ENCODE results near the gene TFCP2L1.

TFCP2L1 gene

GRCh38 chr2:121246704-121247255 is 38.2 kb downstream of the TFCP2L1 start:
- Histone ChIP-seq H3K9ac (ENCODE audit: low read depth, low read length) (no peak overlapping the region), H3K9me3 (ENCODE audit: control insufficient read depth, insufficient read depth, low read length) (no peaks in the 10 kb centered on the region), H3K36me3 (ENCODE audit: insufficient read depth, low read length) (no peaks in the 10 kb centered on the region), H3K4me1 (ENCODE audit: insufficient read depth, low read length) (no peaks in the 10 kb centered on the region)

- H3K36me3 ChIP-seq (ENCODE audit: insufficient read depth, low read length) = no peaks in the 10 kb centered on the region
- H3K9me3 ChIP-seq (ENCODE audit: control insufficient read depth, insufficient read depth, low read length) = no peaks in the 10 kb centered on the region
- H3K4me1 ChIP-seq (ENCODE audit: insufficient read depth, low read length) = no peaks in the 10 kb centered on the region
- no peak overlapping the region for H3K9ac ChIP-seq (ENCODE audit: low read depth, low read length)
These were observed 39.1 kb downstream of the TFCP2L1 start for GRCh38 chr2:121245913-121246312.

DNA sequence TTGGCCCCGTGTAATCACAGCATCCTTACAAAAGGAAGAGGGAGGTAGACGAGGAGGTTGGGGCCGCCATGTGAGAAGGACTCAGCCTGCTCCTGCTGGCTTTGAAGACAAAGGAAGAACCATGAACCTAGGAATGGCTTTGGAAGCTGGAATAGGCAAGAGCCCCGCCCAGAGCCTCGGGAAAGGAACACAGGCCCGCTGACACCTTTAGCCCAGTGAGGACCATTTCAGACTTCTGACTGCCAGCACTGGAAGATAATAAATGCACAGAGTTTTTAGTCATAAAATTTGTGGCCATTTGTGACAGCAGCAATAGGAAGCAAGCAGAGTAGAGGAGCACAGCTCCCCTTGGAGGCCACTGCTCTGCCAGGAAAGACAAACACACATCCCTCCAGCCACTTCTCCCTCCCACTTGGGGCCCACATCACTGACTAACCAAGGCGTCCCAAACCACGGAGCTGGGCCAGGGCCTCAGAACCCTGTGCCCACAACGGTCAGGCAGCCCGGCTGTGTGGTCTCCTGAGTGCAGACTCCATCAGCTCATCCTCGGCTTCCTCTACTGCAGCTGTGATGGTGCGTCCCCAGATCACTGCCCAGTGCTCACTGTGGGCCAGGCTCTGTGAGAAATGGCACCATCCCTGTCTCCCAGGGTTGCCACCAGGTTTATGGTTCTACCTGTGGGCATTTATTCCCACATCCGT is 39.7 kb downstream of the TFCP2L1 start:
- no peaks in the 10 kb centered on the region for H3K36me3 ChIP-seq (ENCODE audit: insufficient read depth, low read length)
- no peak overlapping the region for H3K9ac ChIP-seq (ENCODE audit: low read depth, low read length)

GRCh38 chr2:121244616-121245015 is 40.4 kb downstream of the TFCP2L1 start:
- H3K36me3 ChIP-seq (ENCODE audit: insufficient read depth, low read length) = no peaks in the 10 kb centered on the region
- no peaks in the 10 kb centered on the region for H3K4me1 ChIP-seq (ENCODE audit: insufficient read depth, low read length)
- no peaks in the 10 kb centered on the region for H3K9me3 ChIP-seq (ENCODE audit: control insufficient read depth, insufficient read depth, low read length)
- no peak overlapping the region for H3K9ac ChIP-seq (ENCODE audit: low read depth, low read length)

More for the DNA sequence above, 39.7 kb downstream of the TFCP2L1 start:
- no peaks in the 10 kb centered on the region for H3K9me3 ChIP-seq (ENCODE audit: control insufficient read depth, insufficient read depth, low read length)
- no peaks in the 10 kb centered on the region for H3K4me1 ChIP-seq (ENCODE audit: insufficient read depth, low read length)

DNA sequence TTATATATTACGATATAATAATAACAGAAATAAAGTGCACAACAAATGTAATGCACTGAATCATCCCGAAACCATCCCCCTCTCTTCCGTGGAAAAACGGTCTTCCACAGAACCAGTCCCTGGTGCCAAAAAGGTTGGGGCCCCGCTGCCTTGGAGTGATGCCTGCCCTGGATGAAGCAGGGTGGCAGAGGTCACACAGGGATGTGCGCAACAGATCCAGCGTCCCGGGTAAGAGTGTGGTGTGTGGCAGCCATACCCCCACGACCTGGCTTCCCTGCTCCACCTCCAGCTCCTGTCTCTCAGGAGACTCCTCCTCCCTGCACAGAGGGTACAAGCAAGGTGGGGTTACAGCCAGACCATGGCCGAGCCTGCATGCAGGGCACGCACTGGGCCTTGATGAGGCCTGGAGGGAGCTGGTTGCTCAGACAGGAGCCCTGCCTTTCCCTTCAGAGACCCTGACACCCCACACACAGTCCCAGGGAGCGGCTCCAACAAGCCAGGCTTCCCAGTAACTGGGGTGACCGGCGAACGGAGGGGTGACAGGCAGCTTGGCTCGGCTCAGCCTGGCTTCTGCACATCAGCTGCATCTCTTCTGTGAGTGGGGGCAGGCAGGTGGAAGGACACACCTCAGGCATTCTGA is 41.1 kb downstream of the TFCP2L1 start:
- Histone ChIP-seq H3K36me3 (ENCODE audit: insufficient read depth, low read length) (no peaks in the 10 kb centered on the region), H3K4me1 (ENCODE audit: insufficient read depth, low read length) (no peaks in the 10 kb centered on the region), H3K9me3 (ENCODE audit: control insufficient read depth, insufficient read depth, low read length) (no peaks in the 10 kb centered on the region), H3K9ac (ENCODE audit: low read depth, low read length) (no peak overlapping the region)

DNA sequence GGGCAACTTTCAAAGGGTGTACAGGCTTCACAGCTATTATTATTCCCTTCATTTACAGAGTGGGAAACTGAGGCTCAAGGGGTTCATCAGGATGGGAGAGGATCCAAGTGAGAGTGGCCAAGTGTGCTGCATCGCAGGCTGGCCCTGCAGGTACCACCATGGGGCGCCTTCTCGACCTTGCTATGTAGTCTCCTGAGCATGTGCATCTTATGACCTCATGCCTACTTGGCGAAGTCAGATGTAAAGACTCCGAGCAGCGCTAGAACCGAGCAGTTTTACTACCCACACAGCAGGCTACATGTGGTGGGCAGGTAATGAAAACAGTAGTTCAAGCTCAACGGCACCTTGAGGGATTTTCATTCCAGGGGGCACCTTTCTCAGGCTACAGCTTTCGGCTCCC is 42.0 kb downstream of the TFCP2L1 start:
- H3K9ac ChIP-seq (ENCODE audit: low read depth, low read length) = no peak overlapping the region
- peaks cover 3% of the 10 kb centered on the region; the same call in 1 of the 2 replicates for H3K4me1 ChIP-seq (ENCODE audit: insufficient read depth, low read length)
- H3K9me3 ChIP-seq (ENCODE audit: control insufficient read depth, insufficient read depth, low read length) = no peaks in the 10 kb centered on the region
- no peaks in the 10 kb centered on the region for H3K36me3 ChIP-seq (ENCODE audit: insufficient read depth, low read length)

GRCh38 chr2:121242175-121242875 is 42.7 kb downstream of the TFCP2L1 start:
- Histone ChIP-seq H3K9me3 (ENCODE audit: control insufficient read depth, insufficient read depth, low read length) (no peaks in the 10 kb centered on the region), H3K36me3 (ENCODE audit: insufficient read depth, low read length) (no peaks in the 10 kb centered on the region), H3K9ac (ENCODE audit: low read depth, low read length) (no peak overlapping the region), H3K4me1 (ENCODE audit: insufficient read depth, low read length) (peaks cover 7% of the 10 kb centered on the region; the same call in 1 of the 2 replicates)

- Histone ChIP-seq H3K36me3 (ENCODE audit: insufficient read depth, low read length) (no peaks in the 10 kb centered on the region), H3K9ac (ENCODE audit: low read depth, low read length) (no peak overlapping the region), H3K4me1 (ENCODE audit: insufficient read depth, low read length) (peaks cover 7% of the 10 kb centered on the region; the same call in 1 of the 2 replicates), H3K9me3 (ENCODE audit: control insufficient read depth, insufficient read depth, low read length) (no peaks in the 10 kb centered on the region)
These were observed 43.5 kb downstream of the TFCP2L1 start for GRCh38 chr2:121241466-121241865.

GRCh38 chr2:121240436-121240835 is 44.6 kb downstream of the TFCP2L1 start:
- no peak overlapping the region for H3K9ac ChIP-seq (ENCODE audit: low read depth, low read length)
- no peaks in the 10 kb centered on the region for H3K36me3 ChIP-seq (ENCODE audit: insufficient read depth, low read length)
- H3K4me1 ChIP-seq (ENCODE audit: insufficient read depth, low read length) = peaks cover 7% of the 10 kb centered on the region; the same call in 1 of the 2 replicates
- no peaks in the 10 kb centered on the region for H3K9me3 ChIP-seq (ENCODE audit: control insufficient read depth, insufficient read depth, low read length)

- no peaks in the 10 kb centered on the region for H3K36me3 ChIP-seq (ENCODE audit: insufficient read depth, low read length)
- peaks cover 7% of the 10 kb centered on the region; the same call in 1 of the 2 replicates for H3K4me1 ChIP-seq (ENCODE audit: insufficient read depth, low read length)
- H3K9ac ChIP-seq (ENCODE audit: low read depth, low read length) = no peak overlapping the region
- H3K9me3 ChIP-seq (ENCODE audit: control insufficient read depth, insufficient read depth, low read length) = no peaks in the 10 kb centered on the region
These were observed 45.0 kb downstream of the TFCP2L1 start for GRCh38 chr2:121239969-121240368.

DNA sequence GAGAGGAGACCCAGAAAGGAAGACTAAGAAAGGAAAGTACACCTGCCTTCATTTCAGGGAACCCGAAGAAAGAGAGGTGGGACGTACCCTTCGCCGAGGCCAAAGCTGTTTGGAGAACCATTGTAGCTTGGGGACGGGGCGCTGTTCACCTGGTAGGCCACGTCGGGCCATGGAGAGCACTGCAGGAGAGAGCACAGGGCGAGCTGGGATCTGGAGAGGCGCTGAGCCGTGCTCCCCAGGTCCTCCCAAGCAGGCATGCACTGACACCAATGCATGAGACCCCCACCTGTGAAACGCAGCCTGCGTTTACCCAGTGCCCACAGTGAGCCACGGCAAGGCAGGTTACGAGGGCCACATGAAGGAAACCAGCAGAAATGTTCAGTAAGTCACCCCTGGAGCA is 45.5 kb downstream of the TFCP2L1 start:
- no peak overlapping the region for H3K9ac ChIP-seq (ENCODE audit: low read depth, low read length)
- no peaks in the 10 kb centered on the region for H3K9me3 ChIP-seq (ENCODE audit: control insufficient read depth, insufficient read depth, low read length)
- no peaks in the 10 kb centered on the region for H3K36me3 ChIP-seq (ENCODE audit: insufficient read depth, low read length)
- H3K4me1 ChIP-seq (ENCODE audit: insufficient read depth, low read length) = peaks cover 7% of the 10 kb centered on the region; the same call in 1 of the 2 replicates

GRCh38 chr2:121238828-121239227 is 46.2 kb downstream of the TFCP2L1 start:
- no peak overlapping the region for H3K9ac ChIP-seq (ENCODE audit: low read depth, low read length)
- H3K36me3 ChIP-seq (ENCODE audit: insufficient read depth, low read length) = 0 out of 2 replicates have a peak, but pooled peaks cover 3% of the 10 kb centered on the region
- no peaks in the 10 kb centered on the region for H3K9me3 ChIP-seq (ENCODE audit: control insufficient read depth, insufficient read depth, low read length)
- peaks cover 7% of the 10 kb centered on the region; the same call in 1 of the 2 replicates for H3K4me1 ChIP-seq (ENCODE audit: insufficient read depth, low read length)

DNA sequence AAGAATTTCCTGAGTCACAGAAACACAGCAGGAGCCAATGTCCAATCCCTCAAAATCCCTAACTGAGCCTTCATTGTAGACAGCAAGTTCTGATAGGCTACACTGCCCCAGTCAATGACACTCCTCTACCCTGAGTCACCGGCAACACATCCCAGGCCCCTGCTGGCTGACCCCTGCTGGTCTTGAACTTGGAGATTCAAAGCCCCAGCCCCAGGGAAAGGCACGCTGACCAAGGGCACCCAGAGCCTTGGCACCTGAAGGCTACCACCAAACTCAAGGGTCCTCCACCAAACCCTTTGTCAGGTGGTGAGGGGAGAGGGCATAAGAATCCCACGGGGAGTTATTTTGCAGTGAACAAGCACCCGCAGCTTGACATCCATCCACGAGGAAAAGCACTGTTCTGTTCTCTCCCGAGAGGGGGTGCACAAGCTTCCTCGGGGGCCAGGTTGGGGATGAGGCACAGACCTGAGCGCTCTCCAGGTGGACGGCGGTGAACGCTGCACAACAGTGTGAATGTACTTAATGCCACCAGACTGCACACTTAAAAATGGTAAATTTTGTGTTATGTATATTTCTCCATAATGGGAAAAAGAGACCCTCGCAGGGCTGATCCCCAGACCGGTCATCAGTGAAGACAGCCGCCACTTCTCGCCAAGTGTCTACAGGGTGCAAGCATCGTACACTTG is 46.9 kb downstream of the TFCP2L1 start:
- Histone ChIP-seq H3K9ac (ENCODE audit: low read depth, low read length) (no peak overlapping the region), H3K9me3 (ENCODE audit: control insufficient read depth, insufficient read depth, low read length) (no peaks in the 10 kb centered on the region), H3K36me3 (ENCODE audit: insufficient read depth, low read length) (0 out of 2 replicates have a peak, but pooled peaks cover 3% of the 10 kb centered on the region), H3K4me1 (ENCODE audit: insufficient read depth, low read length) (peaks cover 7% of the 10 kb centered on the region; the same call in 1 of the 2 replicates)

Measured in ES-I3 (cell line).